Inflammatory macrophage (primary cell): Measurements from ENCODE around the gene PET100.

Experiments used
- DNase-seq, 2 donors: peaks; one replicate each; pipeline ENCODE4 v3.0.0-alpha.2; 2020 to 2022

The PET100 gene

DNA sequence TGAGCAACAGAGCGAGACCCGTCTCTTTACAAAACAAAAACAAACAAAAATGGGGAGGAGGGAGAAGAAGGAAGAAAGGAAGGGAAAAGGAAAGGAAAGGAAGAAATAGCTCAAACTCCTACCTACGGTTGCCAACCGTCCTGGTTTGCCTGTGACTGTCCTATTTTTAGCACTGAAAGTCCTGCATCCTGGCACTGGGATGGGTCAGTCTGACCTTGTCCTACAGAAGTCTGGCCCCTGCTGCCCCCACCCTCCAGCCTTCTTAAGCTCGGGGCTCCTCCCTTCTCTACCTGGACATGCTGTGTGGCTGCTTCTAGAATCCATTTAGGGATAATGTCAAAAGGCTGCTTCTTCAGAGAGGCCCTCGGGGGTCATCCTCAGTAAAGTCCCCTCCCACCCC lies 6.1 kb downstream of the PET100 start:
- no peak for DNase-seq

DNA sequence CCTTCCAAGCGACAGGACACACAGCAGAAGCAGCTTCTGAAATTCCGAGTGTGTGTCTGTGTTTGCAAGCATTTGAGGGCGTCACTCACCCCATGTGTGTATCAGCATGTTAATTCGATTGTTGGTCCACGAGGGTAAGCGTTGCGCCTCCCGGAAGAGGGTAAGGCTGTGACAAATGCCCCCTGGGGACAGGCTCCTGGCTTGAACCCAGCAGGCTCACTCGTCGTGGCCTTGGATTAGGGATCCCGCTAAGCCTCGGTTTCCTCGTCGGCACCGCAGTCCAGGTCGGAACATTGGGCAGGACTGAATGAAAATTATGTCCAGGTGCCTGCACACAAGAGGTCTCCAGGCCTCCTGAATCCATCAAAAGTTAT lies 6.7 kb downstream of the PET100 start:
- no peak for DNase-seq

DNA sequence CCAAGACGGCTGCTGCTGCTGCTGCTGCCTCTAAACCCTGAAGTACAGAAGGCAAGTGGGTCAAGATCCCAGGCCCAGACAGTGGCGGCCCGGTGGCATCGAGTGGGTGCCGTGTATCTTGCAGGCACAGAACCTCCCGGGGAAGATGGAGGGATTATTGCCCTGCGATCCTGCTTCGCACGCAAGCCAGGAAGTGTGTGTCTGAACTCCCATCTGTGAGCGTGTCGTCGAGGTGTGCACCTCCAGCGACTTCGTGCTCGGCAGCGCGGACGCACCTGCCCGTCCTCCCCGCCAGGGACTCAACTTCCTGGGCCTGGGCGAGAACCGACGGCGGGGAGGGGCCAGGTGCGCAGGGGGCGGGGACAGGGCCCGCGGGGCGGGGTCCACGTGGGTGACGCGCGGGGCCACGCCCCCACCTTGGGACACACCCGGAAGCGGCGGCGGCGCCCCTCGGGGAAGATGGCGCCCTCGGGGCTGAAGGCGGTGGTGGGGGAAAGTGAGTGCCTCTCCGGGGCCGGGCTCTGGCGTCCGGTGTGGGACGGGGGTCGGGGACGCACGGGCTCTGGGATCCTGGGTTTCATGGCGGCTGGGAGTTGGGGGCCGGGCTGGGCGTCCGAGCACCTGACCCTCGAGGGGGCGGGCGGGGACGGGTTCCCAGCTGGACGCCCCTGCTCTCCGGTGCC lies 7.2 kb downstream of the PET100 start, which contains the start of gene STXBP2:
STXBP2 (plus strand) TSS at position 420 of the 683 bp plus-strand sequence; CDS start at position 460, 40 bp downstream.
- peak; percentile 72 to 85 for DNase-seq

DNA sequence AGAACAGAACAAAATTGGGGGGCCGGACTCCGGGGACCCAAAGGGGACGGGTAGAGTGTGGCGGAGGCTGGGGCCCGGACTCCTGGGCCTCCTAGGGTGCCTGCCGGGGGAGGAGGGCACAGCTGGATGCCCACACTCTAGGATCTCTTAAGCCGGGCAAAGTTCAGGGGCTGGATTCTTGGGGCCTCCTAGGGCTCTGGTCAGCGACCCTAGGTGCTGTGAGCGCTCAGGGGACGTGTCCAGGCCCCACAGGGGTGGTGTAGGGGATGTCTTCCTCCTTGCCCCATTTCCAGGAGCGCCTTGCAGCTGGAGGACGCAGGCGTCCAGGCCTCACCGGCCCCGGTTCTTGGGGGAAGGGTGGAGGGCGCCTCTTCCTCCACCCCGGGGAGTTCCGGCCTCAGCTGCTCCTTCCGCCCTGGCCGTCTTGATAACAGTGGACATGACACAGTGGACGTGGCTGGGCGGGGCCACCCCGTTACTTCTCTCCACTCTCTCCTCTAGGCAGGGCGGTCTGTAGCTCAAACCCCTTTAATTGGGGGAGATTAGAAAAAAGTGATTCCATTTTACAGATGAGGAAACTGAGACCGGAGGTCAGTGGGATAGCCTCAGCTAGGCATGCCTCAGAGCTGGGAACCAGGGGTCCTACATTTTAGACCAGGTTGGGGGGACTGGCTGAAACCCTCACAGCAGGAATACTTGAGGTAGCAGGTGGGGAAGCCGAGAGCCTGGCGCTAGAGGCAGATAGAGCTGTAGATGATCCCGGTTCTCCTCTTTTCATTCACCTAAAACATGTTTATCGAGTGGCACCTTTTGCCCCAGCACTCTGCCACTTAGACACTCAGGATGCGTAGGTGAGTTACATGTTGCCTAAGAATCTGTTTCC lies 8.0 kb downstream of the PET100 start:
- DNase-seq, result peak; percentile 70 to 83

DNA sequence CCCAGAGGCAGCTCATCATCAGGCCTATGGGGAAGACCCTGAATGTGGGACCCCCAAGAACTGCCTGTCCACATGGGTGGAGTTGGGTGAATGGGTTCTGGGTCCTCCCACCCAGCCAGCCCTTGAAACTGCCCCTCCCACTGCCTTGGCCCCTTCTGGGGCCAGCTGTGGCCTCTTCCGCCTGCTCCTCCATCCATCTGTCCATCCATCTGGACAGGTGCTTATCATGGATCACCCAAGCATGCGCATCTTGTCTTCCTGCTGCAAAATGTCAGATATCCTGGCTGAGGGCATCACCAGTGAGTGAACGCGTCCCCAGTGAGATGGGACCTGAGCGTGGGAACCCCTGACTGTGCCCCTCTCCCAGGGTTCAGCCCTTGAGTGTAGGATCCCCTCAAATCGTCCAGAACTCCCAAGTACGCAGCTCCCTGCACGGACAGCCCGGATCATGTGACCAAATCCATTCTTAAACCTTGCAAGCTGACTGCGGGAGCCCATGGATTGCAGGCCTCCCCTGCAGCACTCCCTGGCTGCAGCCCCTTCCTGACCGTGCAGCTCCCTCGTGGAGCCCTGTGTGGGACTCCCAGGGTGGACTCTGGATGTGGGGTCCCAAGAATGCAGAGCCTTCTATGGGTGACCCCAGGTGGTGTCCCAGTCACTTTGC lies 9.3 kb downstream of the PET100 start:
- DNase-seq, result no peak

DNA sequence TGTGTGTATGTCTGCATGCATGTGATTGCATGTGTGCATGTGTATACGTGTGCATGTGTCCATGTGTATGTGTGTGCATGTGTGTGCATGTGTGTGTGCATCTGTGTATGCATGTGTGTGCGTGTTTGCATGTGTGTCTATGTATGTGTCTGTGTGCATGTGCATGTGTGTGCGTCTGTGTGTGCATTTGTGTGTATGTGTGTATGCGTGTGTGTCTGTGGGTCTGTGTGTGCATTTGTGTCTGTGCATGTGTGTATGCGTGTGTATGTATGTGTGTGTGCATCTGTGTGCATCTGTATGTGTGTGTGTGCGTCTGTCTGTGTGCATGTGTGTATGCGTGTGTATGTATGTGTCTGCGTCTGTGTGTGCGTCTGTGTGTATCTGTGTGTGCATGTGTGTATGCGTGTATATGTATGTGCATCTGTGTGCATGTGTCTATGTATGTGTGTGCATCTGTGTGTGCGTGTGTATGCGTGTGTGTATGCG lies 10.3 kb downstream of the PET100 start:
- DNase-seq, result no peak

DNA sequence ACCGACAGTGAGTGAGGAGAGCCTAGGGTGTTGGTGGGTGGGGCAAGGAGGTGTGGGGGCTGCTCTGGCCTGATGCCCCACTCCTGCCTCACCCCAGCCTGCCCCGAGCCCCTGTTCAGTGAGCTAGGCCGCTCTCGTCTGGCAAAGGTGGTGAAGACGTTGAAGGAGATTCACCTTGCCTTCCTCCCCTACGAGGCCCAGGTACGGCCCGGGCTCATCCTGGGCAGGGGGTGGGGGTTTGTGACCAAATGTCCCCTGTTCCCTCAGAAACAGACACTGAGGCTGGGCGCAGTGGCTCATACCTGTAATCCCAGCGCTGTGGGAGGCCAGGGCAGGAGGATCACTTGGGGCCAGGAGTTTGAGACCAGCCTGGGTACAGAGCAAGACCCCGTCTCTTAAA lies 11.2 kb downstream of the PET100 start:
- no peak for DNase-seq

DNA sequence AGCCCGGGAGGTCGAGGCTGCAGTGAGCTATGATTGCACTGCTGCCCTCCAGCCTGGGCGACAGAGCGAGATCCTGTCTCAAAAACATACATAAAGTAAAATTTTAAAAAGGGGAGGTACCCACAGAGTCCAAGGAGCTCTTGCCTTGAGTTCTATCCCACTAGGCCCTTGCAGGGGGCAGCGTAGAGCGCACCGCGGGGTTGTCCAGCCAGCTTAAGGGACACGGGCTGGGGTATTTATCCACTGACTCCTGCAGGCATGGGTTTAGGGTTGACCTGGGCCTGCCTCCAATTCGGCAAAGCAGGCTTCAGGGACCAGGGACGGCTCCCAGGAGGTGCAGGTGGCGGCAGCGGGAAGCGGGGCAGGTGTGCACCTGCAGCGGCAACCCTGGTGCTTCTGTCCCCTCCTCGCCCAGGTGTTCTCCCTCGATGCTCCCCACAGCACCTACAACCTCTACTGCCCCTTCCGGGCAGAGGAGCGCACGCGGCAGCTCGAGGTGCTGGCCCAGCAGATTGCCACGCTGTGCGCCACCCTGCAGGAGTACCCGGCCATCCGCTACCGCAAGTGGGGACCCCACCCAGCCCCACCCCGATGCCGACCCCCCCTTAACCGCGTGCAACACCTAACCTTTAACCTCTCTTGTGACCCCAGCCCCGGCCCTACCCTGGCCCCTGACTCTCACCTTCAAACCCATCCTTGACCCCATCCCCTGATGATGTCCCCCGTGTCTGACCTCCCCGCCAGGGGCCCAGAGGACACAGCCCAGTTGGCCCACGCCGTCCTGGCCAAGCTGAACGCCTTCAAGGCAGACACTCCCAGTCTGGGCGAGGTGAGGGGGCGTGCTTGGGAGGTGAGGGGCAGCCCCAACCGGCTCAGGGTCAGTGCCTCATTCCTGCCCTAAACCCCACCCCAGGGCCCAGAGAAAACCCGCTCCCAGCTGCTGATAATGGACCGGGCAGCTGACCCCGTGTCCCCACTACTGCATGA lies 12.0 kb downstream of the PET100 start:
- DNase-seq, result no peak

DNA sequence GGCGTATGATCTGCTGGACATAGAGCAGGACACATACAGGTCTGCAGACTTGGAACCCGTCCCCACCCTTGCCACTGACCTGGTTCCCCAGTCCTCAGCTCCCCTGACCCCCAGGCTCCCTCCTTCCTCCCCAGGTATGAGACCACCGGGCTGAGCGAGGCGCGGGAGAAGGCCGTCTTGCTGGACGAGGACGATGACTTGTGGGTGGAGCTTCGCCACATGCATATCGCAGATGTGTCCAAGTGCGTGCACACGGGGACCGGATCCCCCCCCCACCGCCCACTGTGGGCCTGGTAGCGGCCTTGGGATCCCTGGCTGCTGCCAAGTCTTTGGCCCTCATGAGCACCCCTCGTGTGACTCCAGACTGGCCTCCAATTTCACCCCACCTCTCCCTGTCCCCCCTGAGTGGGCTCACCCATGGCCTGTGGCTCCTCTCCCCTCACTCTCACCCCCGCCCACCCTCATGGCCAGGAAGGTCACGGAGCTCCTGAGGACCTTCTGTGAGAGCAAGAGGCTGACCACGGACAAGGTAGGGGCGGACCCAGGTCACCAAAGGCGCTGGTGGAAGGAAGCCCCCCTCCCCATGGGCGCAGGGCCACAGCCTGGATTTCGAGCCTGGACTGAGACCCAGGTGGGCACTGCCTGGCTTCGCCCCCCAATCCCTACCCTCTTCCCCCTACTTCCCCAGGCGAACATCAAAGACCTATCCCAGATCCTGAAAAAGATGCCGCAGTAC lies 12.9 kb downstream of the PET100 start:
- DNase-seq, result no peak

DNA sequence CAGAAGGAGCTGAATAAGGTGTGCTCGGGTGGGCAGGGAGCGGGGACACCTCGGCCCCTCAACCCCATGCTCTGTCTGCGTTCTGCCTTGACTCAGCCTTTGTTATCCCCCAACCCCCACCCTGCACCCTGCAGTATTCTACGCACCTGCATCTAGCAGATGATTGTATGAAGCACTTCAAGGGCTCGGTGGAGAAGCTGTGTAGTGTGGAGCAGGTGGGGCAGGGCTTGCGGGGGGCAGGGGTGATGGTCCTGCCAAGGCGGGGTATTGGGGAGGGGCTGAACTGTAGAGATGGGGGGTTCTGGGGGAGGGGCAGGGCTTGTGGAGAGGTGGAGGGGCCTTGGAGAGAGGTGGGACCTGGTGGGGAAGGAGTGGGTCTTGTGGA lies 13.4 kb downstream of the PET100 start:
- DNase-seq, result no peak

DNA sequence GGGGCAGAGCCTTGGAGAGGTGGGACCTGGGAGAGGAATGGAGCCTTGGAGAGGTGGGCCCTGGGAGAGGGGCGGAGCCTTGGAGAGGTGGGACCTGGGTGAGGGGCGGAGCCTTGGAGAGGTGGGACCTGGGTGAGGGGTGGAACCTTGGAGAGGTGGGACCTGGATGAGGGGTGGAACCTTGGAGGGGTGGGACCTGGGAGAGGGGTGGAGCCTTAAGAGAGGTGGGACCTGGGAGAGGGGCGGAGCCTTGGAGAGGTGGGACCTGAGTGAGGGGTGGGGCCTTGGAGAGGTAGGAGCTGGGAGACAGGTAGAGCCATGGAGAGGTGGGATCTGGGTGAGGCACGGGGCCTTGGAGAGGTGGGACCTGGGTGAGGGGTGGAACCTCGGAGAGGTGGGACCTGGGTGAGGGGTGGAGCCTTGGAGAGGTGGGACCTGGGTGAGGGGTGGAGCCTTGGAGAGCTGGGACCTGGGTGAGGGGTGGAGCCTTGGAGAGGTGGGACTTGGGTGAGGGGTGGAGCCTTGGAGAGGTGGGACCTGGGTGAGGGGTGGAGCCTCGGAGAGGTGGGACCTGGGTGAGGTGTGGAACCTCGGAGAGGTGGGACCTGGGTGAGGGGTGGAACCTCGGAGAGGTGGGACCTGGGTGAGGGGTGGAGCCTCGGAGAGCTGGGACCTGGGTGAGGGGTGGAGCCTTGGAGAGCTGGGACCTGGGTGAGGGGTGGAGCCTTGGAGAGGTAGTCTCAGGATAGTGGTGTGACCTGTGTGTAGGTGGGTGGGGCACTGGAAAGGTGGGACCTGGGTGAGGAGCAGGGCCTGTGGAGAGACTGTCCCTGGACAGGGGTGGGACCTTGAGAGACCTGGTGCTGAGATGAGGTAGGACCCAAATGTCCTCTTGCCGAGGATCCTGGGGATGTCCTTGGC lies 14.3 kb downstream of the PET100 start:
- peak; percentile 42 to 47 for DNase-seq

DNA sequence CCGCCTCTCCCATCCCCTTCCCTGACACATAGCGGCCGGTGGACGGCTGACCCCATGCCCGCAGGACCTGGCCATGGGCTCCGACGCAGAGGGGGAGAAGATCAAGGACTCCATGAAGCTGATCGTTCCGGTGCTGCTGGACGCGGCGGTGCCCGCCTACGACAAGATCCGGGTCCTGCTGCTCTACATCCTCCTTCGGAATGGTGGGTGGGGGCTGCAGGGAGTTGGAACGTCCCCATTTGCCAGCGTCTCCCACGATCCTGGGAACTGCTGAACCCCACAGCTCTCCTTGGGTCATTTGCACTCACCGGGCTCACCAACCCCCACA lies 14.9 kb downstream of the PET100 start:
- DNase-seq, result no peak

DNA sequence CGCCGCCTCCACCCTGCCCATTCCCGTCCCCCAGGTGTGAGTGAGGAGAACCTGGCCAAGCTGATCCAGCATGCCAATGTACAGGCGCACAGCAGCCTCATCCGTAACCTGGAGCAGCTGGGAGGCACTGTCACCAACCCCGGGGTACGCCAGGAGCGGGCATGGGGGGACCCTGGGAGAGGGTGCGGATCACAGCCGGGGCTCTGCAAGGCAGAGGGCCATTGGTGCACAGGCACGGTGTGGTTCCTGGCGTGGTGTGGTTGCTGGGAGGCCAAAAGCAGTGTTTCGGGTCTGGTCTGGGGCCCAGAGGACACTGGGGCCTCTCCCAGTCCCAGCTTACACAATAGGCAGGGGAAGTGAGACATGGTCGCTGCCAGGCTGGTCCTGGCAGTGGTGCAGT lies 15.6 kb downstream of the PET100 start:
- DNase-seq, result peak; percentile 48 to 70

DNA sequence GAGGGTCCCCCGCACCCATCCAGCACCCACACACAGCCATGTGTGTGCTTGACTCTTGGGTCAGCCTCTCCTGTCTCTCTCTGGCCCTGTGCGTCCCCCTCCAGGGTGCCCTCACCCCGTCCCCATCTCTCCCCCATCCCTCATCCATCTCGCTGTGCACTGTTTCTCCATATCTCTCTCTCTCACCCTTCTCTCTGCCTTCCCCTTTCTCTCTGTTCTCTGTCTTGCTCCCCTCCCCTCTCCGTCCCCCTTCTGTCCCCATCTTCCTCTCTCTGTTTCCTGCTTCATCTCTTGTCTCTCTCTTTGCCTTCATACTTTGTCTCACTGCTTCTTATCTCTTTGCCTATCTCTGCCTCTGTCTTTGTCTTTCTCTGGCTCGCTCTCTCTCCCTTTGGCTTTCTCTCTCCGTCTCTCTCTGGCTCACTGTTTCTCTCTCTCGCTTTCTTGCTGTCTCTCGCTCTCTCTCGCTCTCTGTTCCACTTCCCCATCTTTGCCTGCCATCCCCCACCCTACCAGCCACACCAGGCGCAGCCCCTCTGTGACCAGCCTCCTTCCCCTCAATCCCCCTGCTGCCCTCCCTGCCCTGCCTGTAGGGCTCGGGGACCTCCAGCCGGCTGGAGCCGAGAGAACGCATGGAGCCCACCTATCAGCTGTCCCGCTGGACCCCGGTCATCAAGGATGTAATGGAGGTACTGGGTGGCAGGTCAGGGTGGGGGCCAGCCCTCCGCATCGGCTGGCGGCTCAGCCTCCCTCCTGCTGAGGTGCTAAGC lies 16.2 kb downstream of the PET100 start:
- no peak for DNase-seq

DNA sequence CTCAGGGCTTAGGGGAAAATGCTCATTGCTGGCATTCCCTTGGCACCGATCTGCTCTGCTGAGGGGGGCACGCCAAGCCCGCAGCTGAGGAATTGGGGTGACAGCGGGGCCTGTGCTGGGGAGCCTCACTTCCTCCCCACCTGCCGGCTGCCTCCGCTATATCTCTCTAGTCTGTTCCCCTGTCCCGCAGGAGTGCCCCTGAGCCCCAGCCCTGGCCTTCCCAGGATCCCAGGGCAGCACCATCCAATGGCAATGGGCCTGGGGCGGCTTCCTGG lies 16.8 kb downstream of the PET100 start:
- DNase-seq, result no peak

DNA sequence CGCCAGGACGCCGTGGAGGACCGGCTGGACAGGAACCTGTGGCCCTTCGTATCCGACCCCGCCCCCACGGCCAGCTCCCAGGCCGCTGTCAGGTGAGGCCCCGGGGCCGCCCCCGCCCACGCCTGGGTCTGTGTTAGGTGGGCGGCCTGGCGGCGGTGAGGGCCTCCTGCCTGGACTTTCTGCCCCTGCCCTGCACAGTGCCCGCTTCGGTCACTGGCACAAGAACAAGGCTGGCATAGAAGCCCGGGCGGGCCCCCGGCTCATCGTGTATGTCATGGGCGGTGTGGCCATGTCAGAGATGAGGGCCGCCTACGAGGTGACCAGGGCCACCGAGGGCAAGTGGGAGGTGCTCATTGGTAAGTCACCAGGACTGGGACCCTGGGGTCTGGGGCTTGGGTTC lies 17.6 kb downstream of the PET100 start:
- DNase-seq, result no peak

DNA sequence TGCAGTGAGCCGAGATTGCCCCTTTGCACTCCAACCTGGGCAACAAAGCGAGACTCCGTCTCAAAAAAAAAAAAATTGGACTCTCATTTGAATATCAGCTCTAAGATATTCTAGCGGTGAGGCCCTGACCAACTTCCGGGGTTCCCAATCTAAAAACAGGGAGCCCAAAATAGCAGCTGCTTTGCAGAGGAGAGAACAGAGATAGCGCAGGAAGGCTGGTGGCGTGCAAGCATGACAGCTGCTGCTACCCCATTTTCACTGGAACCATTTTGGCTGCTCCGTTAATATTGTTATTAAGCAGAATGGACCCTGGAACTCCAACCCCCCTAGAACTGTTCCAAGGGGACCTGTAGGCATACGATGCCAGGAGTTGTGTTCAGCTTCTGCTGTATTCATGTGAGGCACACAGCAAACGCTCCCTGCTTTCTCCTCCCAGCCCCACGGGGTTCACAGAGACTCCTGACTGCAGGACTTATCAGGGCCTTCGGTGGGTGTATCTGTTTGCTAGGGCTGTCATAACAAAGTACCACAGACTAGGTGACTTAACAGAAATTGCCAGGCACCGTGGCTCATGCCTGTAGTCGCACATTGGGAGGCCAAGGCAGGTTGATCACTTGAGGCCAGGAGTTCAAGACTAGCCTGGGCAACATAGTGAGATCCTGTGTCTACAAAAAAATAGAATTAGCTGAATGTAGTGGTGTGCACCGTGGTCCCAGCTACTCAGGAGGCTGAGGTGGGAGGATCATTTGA lies 18.8 kb downstream of the PET100 start:
- DNase-seq, result no peak

DNA sequence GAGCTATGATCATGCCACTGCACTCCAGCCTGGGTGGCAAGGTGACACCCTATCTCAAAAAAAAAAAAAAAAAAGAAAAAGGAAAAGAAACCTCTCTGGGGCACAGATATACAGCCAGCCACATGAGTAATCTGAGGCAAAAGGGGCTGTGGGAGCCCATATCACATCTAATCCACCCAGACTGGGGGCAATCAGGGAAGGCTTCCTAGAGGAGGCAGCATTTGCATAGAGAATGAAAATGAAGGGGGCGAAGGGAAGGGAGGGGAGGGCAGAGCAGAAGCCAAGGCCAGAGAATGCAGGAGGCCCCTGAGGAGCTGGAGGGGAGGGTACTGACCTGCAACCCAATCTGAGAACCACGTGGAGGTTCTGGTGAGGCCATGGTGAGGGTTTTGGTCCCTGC lies 20.6 kb downstream of the PET100 start:
- DNase-seq, result no peak

DNA sequence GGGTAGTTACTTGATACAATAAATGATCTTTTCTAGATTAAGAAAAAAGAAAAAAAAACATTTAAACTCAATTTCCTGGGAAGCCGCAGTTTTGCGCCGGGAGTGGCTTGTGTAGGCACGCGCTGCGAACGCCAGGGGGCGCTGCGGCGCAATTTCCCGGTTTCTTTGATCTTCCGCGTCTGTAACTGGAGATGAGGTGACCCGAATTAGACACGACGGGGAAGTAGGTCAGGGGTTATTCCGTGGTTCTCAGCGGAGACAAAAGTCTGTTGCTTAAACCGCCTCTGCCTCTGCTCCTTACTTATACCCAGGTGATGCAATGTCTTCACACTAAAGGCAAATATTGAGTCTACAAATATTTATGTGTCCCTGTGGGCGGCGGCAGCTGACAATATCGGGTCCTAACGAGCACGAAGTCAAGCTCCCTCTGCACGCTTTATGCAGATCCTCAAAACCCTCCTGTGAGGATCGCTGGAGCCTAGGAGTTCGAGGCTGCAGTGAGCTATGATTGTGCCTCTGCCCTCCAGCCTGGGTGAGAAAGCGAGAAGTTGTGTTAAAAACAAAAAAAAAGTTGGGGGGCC lies 22.6 kb downstream of the PET100 start:
- DNase-seq, result peak; percentile 99
